Tibial artery (tissue), 4 donors: ENCODE measurements around the gene WDR62.

Experiments used
- DNase-seq, 2 donors: peaks; one replicate each; pipeline ENCODE4 v3.0.0-alpha.2; 2019
- H3K27ac ChIP-seq, 2 donors: fragments of 200-600 bp; sonication (generic) in 1 of 2; 1 replicate in 1 of 2; 2 replicates in 1 of 2; pipeline ENCODE4 v1.5.1; 2018 to 2019; ENCODE audit warnings: mild to moderate bottlenecking in 1 of 2
- H3K27me3 ChIP-seq, 2 donors: fragments of 200-600 bp; sonication (generic) in 1 of 2; one replicate each; pipeline versions ENCODE4 v1.5.1 to v1.6.0; 2016 to 2019
- H3K36me3 ChIP-seq, 3 donors: fragments of 200-600 bp; sonication (generic) in 2 of 3; one replicate each; pipeline ENCODE4 v1.5.1; 2016 to 2019; ENCODE audit warnings: mild to moderate bottlenecking in 2 of 3
- H3K4me1 ChIP-seq, 4 donors: fragments of 200-600 bp; sonication (generic) in 2 of 4; 1 replicate in 3 of 4; 2 replicates in 1 of 4; pipeline ENCODE4 v1.5.1; 2016 to 2019
- H3K4me3 ChIP-seq, 2 donors: fragments of 200-600 bp; sonication (generic) in 1 of 2; 1 replicate in 1 of 2; 2 replicates in 1 of 2; pipeline ENCODE4 v1.5.1; 2018 to 2019; ENCODE audit warnings: mild to moderate bottlenecking in 2 of 2
- H3K9me3 ChIP-seq, 3 donors: fragments of 200-600 bp; sonication (generic) in 1 of 3; one replicate each; pipeline ENCODE4 v1.5.1; 2016 to 2019
- CTCF ChIP-seq, 2 experiments: fragments of 200-600 bp in 1 of 2; fragments of 450-650 bp in 1 of 2; IDR thresholded peaks; one replicate each; pipeline ENCODE4 v1.5.1; 2017 to 2019; ENCODE audit warnings: antibody characterized with exemption in 2 of 2, mild to moderate bottlenecking in 1 of 2, moderate library complexity in 1 of 2
- intact Hi-C: fragments of 100-400 bp; cut with DNase I; formaldehyde crosslinking; loops from one replicate; pipeline ENCODE4 v1.15.0; 2023; ENCODE audit warnings: low total_unique reads

WDR62 gene

GRCh38 chr19:36046443-36047050 is 8.2 kb upstream of the WDR62 start:
- no peaks in the 10 kb centered on the region for H3K9me3 ChIP-seq
- H3K27ac ChIP-seq, result no peak overlapping the region
- no peak for DNase-seq
- H3K4me1 ChIP-seq, result peaks cover 0 to 8% (median under 1%) of the 10 kb centered on the region in 4 donors
- H3K27me3 ChIP-seq, result no peaks in the 10 kb centered on the region
- intact Hi-C loops, result no loop called here
- no peak for TF ChIP-seq CTCF (IDR thresholded peaks at IDR 0.05)
- no peaks in the 10 kb centered on the region for H3K36me3 ChIP-seq
- H3K4me3 ChIP-seq, result no peak overlapping the region

- TF ChIP-seq CTCF (IDR thresholded peaks at IDR 0.05), result no peak
These were observed 6.9 kb upstream of the WDR62 start for GRCh38 chr19:36047835-36048234.

GRCh38 chr19:36049080-36049698 is 5.5 kb upstream of the WDR62 start:
- Histone ChIP-seq H3K9me3 (no peaks in the 10 kb centered on the region), H3K4me1 (peaks cover 0 to 6% (median 0%) of the 10 kb centered on the region in 4 donors), H3K27me3 (no peaks in the 10 kb centered on the region), H3K36me3 (no peaks in the 10 kb centered on the region), H3K4me3 (no peak overlapping the region), H3K27ac (no peak overlapping the region)
- no peak for DNase-seq
- TF ChIP-seq CTCF (IDR thresholded peaks at IDR 0.05), result no peak
- intact Hi-C loops, result no loop called here

More at GRCh38 chr19:36047835-36048234, 6.9 kb upstream of the WDR62 start:
- Histone ChIP-seq H3K27ac (no peak overlapping the region), H3K4me1 (peaks cover 0 to 3% (median 0%) of the 10 kb centered on the region in 4 donors), H3K4me3 (no peak overlapping the region), H3K36me3 (no peaks in the 10 kb centered on the region), H3K27me3 (no peaks in the 10 kb centered on the region), H3K9me3 (no peaks in the 10 kb centered on the region)
- intact Hi-C loops, result no loop called here
- DNase-seq, result no peak

GRCh38 chr19:36051236-36051635 is 3.5 kb upstream of the WDR62 start:
- H3K27me3 ChIP-seq, result no peaks in the 10 kb centered on the region
- H3K9me3 ChIP-seq, result no peaks in the 10 kb centered on the region
- H3K4me3 ChIP-seq, result no peak overlapping the region
- no peak overlapping the region for H3K27ac ChIP-seq
- no peak for DNase-seq
- intact Hi-C loops, result no loop called here
- no peaks in the 10 kb centered on the region for H3K36me3 ChIP-seq
- no peak for TF ChIP-seq CTCF (IDR thresholded peaks at IDR 0.05)
- peaks cover 0 to 14% (median 8%) of the 10 kb centered on the region in 4 donors for H3K4me1 ChIP-seq

GRCh38 chr19:36051637-36052036 is 3.1 kb upstream of the WDR62 start:
- no peak for TF ChIP-seq CTCF (IDR thresholded peaks at IDR 0.05)
- intact Hi-C loops, result no loop called here
- Histone ChIP-seq H3K4me1 (peaks cover 0 to 14% (median 8%) of the 10 kb centered on the region in 4 donors), H3K4me3 (no peak overlapping the region), H3K27ac (no peak overlapping the region), H3K9me3 (no peaks in the 10 kb centered on the region), H3K27me3 (no peaks in the 10 kb centered on the region), H3K36me3 (no peaks in the 10 kb centered on the region)
- no peak for DNase-seq
